ENCODE data around the gene NFIB.

NFIB gene

DNA sequence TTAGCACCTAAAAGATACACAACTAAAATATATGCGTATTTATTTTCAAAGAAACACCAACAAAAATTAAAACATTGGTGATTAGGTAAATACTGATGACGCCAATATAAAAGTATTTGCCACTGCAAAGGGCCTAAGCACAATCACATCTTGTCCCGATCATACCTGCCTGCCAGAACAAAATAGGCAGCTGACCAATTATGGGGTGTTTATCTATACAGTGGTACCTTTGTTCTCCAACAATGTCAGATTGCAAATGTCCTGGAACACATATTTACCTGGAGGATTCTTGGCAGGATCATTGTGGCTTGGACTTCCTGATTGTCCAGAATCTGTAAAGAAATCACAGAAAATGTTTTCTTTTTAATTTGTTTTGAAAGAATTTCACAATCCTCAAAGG lies 134.5 kb downstream of the NFIB start:
- DNase-seq, result no peak

- no peak for DNase-seq
These were observed 138.2 kb downstream of the NFIB start for GRCh38 chr9:14175778-14176177.

GRCh38 chr9:14173713-14174112 lies 140.2 kb downstream of the NFIB start:
- DNase-seq, result no peak

DNA sequence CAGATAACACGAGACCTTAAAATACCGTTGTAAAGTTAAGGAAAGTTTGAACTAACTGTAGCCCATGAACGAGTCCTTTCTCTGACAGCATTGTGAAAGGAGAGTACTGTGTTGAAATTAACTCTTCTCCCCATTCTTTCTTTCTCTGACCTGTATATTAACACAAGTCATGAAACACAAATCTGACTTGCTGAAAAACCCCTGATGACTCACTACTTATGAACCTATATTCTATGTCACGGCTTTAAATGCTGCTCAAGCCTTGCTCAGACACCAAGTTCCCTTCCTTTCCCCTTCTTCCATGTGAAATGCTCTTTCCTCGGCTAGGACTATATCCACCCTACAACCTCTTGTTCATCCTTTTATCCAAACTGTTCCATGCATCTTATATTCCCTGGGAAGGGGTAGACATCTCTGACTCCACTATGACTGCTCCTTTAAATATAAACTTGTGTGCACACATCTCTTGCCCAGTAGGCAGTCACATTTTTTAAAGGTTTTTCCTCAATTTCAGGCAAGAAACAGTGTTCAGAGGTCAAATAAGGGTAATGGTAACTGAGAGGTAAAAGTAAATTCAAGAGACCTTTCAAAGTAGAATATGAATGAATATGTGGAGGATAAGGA lies 142.9 kb downstream of the NFIB start:
- DNase-seq, result no peak

GRCh38 chr9:14170392-14170931 lies 143.5 kb downstream of the NFIB start:
- no peak for DNase-seq

DNA sequence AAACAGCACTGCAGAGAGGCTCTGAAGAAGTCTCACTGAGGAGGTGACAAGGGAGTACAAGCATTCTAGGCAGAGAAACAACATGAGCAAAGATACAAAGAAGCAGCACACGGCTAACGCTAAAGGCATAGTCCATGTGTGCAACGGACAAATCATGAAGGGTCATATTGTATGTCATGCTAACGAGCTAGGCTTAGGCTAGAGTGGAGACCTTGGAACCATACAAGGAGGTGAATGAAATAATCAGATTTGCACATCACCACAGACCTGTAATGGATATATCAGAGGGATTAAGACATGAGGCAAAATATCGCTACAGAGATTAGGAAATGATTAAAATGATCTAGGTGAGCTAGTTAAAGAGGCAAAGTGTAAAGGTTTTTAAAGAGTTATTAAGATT lies 145.6 kb downstream of the NFIB start:
- DNase-seq, result no peak

DNA sequence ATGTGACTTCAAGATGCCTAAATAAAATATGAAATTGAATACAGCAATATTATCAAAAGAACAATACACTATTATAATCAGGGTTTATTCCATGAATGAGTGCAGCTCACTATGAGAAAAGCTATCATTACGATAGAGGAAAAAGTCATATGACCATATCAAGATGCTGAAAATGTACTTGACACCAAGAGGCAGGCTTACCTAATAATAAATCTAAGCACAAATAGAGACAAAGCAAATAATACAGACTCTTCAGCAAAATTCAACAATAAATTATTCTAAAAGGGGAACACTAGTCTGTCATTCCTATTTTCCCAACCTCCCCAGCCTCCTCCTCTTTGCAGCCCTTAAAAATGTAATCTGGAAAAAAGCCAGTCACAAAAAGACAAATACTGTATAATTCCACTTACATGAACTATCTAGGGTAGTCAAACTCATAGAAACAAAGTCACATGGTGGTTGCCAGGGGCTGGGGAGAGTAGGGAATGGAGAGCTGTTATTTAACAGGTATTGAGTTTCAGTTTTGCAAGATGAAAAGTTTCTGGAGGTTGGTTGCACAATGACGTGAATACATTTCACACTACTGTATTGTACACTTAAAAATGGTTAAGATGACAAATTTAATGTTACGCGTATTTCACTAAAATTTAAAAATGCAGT lies 148.4 kb downstream of the NFIB start:
- no peak for DNase-seq

DNA sequence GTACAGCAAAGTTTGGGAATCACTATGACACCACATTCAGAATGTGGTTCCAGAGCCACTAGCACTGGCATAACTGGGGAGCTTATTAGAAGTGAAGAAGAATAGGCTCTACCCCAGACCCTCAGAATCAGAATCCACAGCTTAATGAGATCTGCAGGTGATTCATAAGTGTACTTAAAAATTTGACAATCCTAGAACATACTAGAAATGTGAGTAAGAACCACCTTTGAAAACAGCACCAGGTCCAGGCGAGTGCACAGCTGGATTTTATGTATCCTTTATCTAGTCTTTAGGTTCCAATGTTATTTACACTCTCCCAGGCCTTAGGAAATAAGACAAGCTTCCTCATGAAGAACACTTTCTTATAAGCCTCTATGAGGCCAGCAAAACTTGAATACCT lies 149.0 kb downstream of the NFIB start:
- DNase-seq, result no peak

DNA sequence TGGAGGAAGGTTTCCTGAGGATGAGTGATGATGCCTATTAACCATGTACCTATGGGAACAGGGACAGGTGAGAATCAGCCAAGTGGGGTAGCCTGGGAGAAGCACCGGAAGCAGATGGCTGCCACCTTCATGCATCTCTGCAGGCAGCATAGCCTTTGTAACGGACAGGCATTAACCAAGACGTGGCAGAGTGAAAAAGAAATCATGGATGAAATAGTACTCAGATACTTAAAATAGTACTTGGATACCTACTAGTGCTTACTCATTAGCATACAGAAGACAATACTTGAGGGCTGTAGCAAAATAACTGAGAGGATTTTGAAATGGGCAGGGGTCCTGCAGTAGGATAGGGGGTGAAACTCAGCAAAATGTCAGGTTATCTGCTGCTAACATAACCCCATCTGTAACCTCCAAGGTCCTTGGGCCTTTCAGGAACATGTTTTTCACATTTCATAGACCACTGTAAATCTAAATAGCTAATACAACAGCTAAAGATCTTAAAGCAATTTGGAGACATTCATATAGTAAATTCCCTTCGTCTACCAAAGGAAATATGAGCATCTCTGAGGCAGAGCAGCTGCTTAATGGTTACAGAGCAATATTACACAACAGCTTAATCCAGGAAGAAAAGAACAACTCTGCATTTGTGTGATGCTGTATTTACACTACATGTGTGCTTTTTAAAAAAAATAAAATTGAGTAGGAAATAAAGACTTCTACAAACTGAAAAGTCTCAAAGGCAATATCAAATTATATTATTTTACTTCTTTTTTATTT lies 154.3 kb downstream of the NFIB start:
- DNase-seq, result no peak

DNA sequence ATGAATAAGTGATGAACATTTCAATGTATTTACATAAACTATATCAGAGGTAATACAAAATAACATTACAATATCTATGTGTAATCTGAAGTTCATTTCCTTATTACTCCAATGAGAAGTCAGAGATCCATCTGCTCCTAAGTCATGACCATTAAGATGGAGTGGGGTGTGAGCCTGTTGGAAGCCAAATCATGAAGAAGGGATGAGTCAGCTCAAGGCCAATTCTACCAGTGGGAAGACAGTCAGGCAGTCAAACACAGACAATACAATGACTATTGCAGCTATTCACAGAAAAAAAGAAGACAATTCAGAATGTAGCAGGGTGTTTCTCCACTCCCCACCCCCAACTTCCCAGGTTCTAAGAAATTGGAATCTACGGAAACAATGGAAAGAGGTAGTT lies 155.0 kb downstream of the NFIB start:
- no peak for DNase-seq

GRCh38 chr9:14158136-14158813 lies 155.7 kb downstream of the NFIB start:
- no peak for DNase-seq

GRCh38 chr9:14157191-14157590 lies 156.8 kb downstream of the NFIB start:
- DNase-seq, result no peak

DNA sequence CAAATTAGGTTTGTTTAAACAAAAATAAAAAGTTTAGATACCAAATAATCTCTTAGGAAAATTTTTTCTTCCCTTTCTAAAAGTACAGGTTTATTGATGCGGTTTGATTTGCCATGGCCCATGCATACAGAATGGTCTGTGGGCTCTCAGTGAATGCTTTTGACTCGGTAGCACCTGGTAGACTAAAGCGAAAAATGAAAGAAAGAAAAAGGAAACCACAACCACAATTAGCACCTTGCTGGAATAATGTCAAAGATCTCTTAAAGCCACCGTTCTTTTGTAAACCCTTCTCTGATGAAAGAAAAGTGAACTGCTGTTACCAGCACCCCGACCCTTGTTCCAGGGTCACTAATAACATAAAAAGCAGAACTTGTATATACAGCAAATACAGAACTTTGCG lies 157.9 kb downstream of the NFIB start:
- no peak for DNase-seq

GRCh38 chr9:14155237-14155636 lies 158.7 kb downstream of the NFIB start:
- no peak for DNase-seq

GRCh38 chr9:14153310-14153720 lies 160.6 kb downstream of the NFIB start:
- no peak for DNase-seq

DNA sequence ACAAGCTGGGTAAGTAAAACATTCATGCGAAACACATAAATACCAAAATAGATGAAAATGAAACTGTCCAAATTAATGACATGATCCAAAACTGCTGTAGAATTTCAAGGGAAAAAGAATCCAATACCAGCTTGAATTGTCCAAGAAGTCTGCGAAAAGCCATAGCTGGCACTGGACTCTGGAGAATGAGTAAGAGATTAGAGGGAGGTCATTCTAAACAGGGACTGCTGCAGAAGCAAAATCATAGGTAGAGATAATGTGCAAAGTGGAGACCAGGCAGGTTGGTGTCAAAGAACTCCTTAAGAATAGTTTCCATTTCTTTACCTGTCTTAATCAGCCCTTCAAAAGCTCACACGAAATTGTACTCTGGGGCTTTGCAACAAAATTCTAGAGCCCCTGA lies 162.5 kb downstream of the NFIB start:
- no peak for DNase-seq

GRCh38 chr9:14148501-14149103 lies 165.3 kb downstream of the NFIB start:
- no peak for DNase-seq

DNA sequence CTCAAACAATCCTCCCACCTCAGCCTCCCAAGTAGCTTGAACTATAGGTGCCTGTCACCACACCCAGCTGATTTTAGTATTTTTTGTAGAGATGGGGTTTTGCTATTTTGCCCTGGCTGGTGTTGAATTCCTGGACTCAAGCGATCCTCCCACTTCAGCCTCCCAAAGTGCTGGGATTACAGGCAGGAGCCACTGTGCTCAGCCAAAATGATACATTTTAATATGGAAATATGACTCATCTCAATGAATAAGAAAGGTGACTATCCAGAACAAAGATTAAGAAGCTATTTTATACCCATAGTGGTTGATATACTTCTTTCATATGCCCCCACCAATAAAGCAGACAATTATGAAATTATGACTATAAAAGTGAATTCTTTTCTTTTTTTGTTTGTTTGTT lies 166.2 kb downstream of the NFIB start:
- no peak for DNase-seq

GRCh38 chr9:14146201-14146874 lies 167.6 kb downstream of the NFIB start:
- DNase-seq, result no peak

GRCh38 chr9:14144215-14144614 lies 169.7 kb downstream of the NFIB start:
- DNase-seq, result no peak

GRCh38 chr9:14141699-14142098 lies 172.2 kb downstream of the NFIB start:
- no peak for DNase-seq

GRCh38 chr9:14140096-14140697 lies 173.7 kb downstream of the NFIB start:
- no peak for DNase-seq

All from activated CD4-positive, alpha-beta T cell treated with anti-CD3 and anti-CD28 coated beads, Interleukin-2, amount 50 U/mL, for 4 hours (primary cell).